PC-9 (cell line): ENCODE data around the gene SLC22A31.

Source experiments
- EZH2 ChIP-seq: fragments of 200-600 bp; sonication (generic); IDR thresholded peaks from 2 replicates; pipeline ENCODE4 v1.8.0; 2017; ENCODE audit warnings: antibody characterized with exemption, low read depth
- TF ChIP-seq, protein P1 (sequence below): fragments of 200-600 bp; sonication (generic); conservative IDR thresholded peaks from 2 replicates; pipeline ENCODE4 v1.6.1; 2017; ENCODE audit warnings: mixed run types, antibody characterized with exemption, mild to moderate bottlenecking, moderate library complexity

DNA sequence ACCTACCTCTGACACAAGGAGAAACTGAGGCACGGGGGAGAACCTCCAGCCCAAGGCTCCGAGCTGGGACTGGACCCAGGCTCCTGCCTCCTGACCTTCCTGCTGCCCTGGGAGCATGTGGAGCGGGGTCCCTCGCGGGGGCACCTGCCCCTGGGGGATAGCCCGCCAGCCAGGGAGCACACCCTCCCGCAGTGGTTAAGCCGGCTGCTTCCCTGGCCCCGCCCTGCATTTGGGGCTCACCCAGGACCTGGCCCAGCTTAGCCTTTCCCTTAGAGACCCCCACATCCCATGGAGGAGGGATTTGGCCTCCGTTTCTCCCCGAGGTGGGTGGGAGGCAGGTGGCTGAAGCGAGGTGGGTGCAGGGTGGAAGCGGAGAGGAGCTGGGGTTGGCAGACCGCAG is 30.6 kb downstream of the SLC22A31 start:
- TF ChIP-seq, protein P1, sequence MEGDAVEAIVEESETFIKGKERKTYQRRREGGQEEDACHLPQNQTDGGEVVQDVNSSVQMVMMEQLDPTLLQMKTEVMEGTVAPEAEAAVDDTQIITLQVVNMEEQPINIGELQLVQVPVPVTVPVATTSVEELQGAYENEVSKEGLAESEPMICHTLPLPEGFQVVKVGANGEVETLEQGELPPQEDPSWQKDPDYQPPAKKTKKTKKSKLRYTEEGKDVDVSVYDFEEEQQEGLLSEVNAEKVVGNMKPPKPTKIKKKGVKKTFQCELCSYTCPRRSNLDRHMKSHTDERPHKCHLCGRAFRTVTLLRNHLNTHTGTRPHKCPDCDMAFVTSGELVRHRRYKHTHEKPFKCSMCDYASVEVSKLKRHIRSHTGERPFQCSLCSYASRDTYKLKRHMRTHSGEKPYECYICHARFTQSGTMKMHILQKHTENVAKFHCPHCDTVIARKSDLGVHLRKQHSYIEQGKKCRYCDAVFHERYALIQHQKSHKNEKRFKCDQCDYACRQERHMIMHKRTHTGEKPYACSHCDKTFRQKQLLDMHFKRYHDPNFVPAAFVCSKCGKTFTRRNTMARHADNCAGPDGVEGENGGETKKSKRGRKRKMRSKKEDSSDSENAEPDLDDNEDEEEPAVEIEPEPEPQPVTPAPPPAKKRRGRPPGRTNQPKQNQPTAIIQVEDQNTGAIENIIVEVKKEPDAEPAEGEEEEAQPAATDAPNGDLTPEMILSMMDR, result no peak
- no peak for TF ChIP-seq EZH2
